SU-DHL-6 (cell line): ENCODE measurements around the gene TMEM232.
"Not testable (repeated sequence)": the region's sequence is repeated elsewhere in the genome, so short reads cannot be mapped to it uniquely, and the experiment has no call there.

Experiments
- H2AFZ ChIP-seq: fragments of 200-600 bp; sonication (generic); 2 replicates; pipeline ENCODE4 v1.6.1; 2014; ENCODE audit warnings: low read depth, mild to moderate bottlenecking, moderate library complexity, mixed read lengths, antibody characterized with exemption, low read length; ENCODE audit not compliant: severe bottlenecking
- H3F3A ChIP-seq: fragments of 200-600 bp; shearing (Covaris generic); 2 replicates; pipeline ENCODE4 v1.6.0; 2016; ENCODE audit warnings: antibody characterized with exemption, mild to moderate bottlenecking; ENCODE audit not compliant: insufficient read depth
- H3K27ac ChIP-seq: fragments of 200-600 bp; sonication (generic); 2 replicates; pipeline ENCODE4 v1.5.1; 2016; ENCODE audit warnings: low read depth, mild to moderate bottlenecking, low read length, moderate library complexity, mixed read lengths
- H3K27me3 ChIP-seq: fragments of 200-600 bp; sonication (generic), shearing (Covaris generic); 2 replicates; pipeline ENCODE4 v1.6.0; 2014; ENCODE audit warnings: mild to moderate bottlenecking, low read length
- H3K36me3 ChIP-seq: fragments of 200-600 bp; sonication (generic); 2 replicates; pipeline ENCODE4 v1.6.1; 2014; ENCODE audit warnings: mild to moderate bottlenecking, low read length, mixed read lengths
- H3K4me2 ChIP-seq: fragments of 300-600, 200-600 bp; shearing (Covaris generic), sonication (generic); 2 replicates; pipeline ENCODE4 v1.6.0; 2014; ENCODE audit warnings: low read length, low read depth, mild to moderate bottlenecking; ENCODE audit not compliant: poor library complexity, severe bottlenecking
- H3K4me3 ChIP-seq: fragments of 200-600 bp; sonication (generic); 2 replicates; pipeline ENCODE4 v1.5.1; 2014; ENCODE audit warnings: antibody characterized with exemption, low read length, mild to moderate bottlenecking, mixed read lengths; ENCODE audit not compliant: insufficient read depth, poor library complexity, severe bottlenecking
- H3K79me2 ChIP-seq: fragments of 200-600 bp; sonication (generic); 2 replicates; pipeline ENCODE4 v1.6.1; 2014; ENCODE audit warnings: mild to moderate bottlenecking, low read length, moderate library complexity; ENCODE audit not compliant: insufficient read depth
- H3K9ac ChIP-seq: fragments of 200-600 bp; sonication (generic); 2 replicates; pipeline ENCODE4 v1.7.0; 2014; ENCODE audit warnings: mild to moderate bottlenecking, low read length
- H3K9me2 ChIP-seq: fragments of 200-600 bp; sonication (generic); replicated peaks from 2 replicates; pipeline ENCODE4 v1.6.1; 2014; ENCODE audit warnings: low read length; ENCODE audit not compliant: insufficient read depth
- H3K9me3 ChIP-seq: fragments of 200-600 bp; sonication (generic); 2 replicates; pipeline ENCODE4 v1.6.1; 2014; ENCODE audit warnings: low read length, mixed read lengths; ENCODE audit not compliant: insufficient read depth
- H4K20me1 ChIP-seq: fragments of 200-600 bp; sonication (generic); 2 replicates; pipeline ENCODE4 v1.6.1; 2014; ENCODE audit warnings: low read depth, mild to moderate bottlenecking, antibody characterized with exemption, low read length, moderate library complexity, mixed read lengths
- CTCF ChIP-seq: fragments of 200-600 bp; sonication (generic); IDR thresholded peaks from one replicate; pipeline ENCODE4 v1.5.1; 2017; ENCODE audit warnings: antibody characterized with exemption, mild to moderate bottlenecking, low read length, moderate library complexity; ENCODE audit not compliant: insufficient read depth, poor library complexity, severe bottlenecking
- EZH2phosphoT487 ChIP-seq: fragments of 200-600 bp; sonication (generic), shearing (Covaris generic); conservative IDR thresholded peaks from 2 replicates; pipeline ENCODE4 v1.6.1; 2018; ENCODE audit warnings: mild to moderate bottlenecking, antibody characterized with exemption, low read length, moderate library complexity, mixed read lengths

The TMEM232 gene

GRCh38 chr5:110544603-110545002 is 181.9 kb downstream of the TMEM232 start:
- H3F3A ChIP-seq: no peaks in the 10 kb centered on the region
- TF ChIP-seq CTCF (no peak), EZH2phosphoT487 (no peak)

GRCh38 chr5:110542949-110543348 is 183.5 kb downstream of the TMEM232 start:
- H3K9ac ChIP-seq: no peak overlapping the region
- no peak for TF ChIP-seq EZH2phosphoT487
- no peak for TF ChIP-seq CTCF
- H3K4me2 ChIP-seq: no peak overlapping the region
- H3K4me3 ChIP-seq: no peak overlapping the region
- H3K9me2 ChIP-seq: no peaks in the 10 kb centered on the region
- no peaks in the 10 kb centered on the region for H3K36me3 ChIP-seq
- no peaks in the 10 kb centered on the region for H3K27me3 ChIP-seq
- H3K9me3 ChIP-seq: no peaks in the 10 kb centered on the region
- H3F3A ChIP-seq: no peaks in the 10 kb centered on the region
- no peak overlapping the region for H3K27ac ChIP-seq
- H2AFZ ChIP-seq: no peak overlapping the region
- H3K79me2 ChIP-seq: no peaks in the 10 kb centered on the region
- no peaks in the 10 kb centered on the region for H4K20me1 ChIP-seq

More at GRCh38 chr5:110544603-110545002, 181.9 kb downstream of the TMEM232 start:
- Histone ChIP-seq H3K36me3 (no peaks in the 10 kb centered on the region), H2AFZ (no peak overlapping the region), H4K20me1 (no peaks in the 10 kb centered on the region), H3K79me2 (no peaks in the 10 kb centered on the region), H3K4me3 (no peak overlapping the region), H3K27ac (no peak overlapping the region), H3K9me3 (no peaks in the 10 kb centered on the region), H3K9me2 (no peaks in the 10 kb centered on the region), H3K9ac (no peak overlapping the region), H3K27me3 (no peaks in the 10 kb centered on the region), H3K4me2 (no peak overlapping the region)

- H3K36me3 ChIP-seq: no peaks in the 10 kb centered on the region
- no peak overlapping the region for H2AFZ ChIP-seq
- no peak overlapping the region for H3K27ac ChIP-seq
- H3K27me3 ChIP-seq: no peaks in the 10 kb centered on the region
- no peak overlapping the region for H3K4me2 ChIP-seq
- no peaks in the 10 kb centered on the region for H3K9me2 ChIP-seq
- TF ChIP-seq CTCF: no peak
- TF ChIP-seq EZH2phosphoT487: no peak
- H3K4me3 ChIP-seq: no peak overlapping the region
- H3K9ac ChIP-seq: no peak overlapping the region
- H4K20me1 ChIP-seq: no peaks in the 10 kb centered on the region
- H3K79me2 ChIP-seq: no peaks in the 10 kb centered on the region
- H3K9me3 ChIP-seq: no peaks in the 10 kb centered on the region
- no peaks in the 10 kb centered on the region for H3F3A ChIP-seq
Observed at GRCh38 chr5:110536120-110537115, 190.1 kb downstream of the TMEM232 start.

GRCh38 chr5:110535146-110535545 is 191.3 kb downstream of the TMEM232 start:
- H3K79me2 ChIP-seq, H4K20me1 ChIP-seq, H3K27me3 ChIP-seq, H3K4me3 ChIP-seq, H2AFZ ChIP-seq, H3F3A ChIP-seq, H3K4me2 ChIP-seq, H3K9me3 ChIP-seq, H3K9me2 ChIP-seq, H3K27ac ChIP-seq, H3K36me3 ChIP-seq, H3K9ac ChIP-seq: not testable (repeated sequence)
